HG02588 (cell line): Measurements from ENCODE around the gene EVC.
"Not testable (repeated sequence)": the region's sequence is repeated elsewhere in the genome, so short reads cannot be mapped to it uniquely, and the experiment has no call there.

ENCODE experiments used
- ATAC-seq: cut with Tn5 transposase; IDR thresholded peaks from one replicate; pipeline ENCODE4 v1.9.1; 2021; ENCODE audit warnings: mild to moderate bottlenecking, moderate library complexity; ENCODE audit not compliant: unreplicated experiment

EVC gene

GRCh38 chr4:5809216-5809776, 98.3 kb downstream of the EVC start:
- ATAC-seq: no peak

- ATAC-seq: no peak
Measured at GRCh38 chr4:5810151-5810550, 99.2 kb downstream of the EVC start.

GRCh38 chr4:5810770-5811430, 99.9 kb downstream of the EVC start:
- ATAC-seq: no peak

DNA sequence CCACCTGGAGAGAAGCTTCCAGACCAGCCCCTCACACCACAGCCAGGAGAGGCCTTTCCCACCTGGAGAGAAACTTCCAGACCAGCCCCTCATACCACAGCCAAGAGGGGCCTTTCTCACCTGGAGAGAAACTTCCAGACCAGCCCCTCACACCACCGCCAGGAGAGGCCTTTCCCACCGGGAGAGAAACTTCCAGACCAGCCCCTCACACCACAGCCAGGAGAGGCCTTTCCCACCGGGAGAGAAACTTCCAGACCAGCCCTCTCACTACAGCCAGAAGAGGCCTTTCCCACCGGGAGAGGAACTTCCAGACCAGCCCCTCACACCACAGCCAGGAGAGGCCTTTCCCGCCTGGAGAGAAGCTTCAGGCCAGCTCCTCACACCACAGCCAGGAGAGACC, 101.1 kb downstream of the EVC start:
- not testable (repeated sequence) for ATAC-seq

- ATAC-seq: no peak
Measured at GRCh38 chr4:5812506-5813229, 101.7 kb downstream of the EVC start.

- ATAC-seq: no peak
Measured at GRCh38 chr4:5813882-5814255, 102.9 kb downstream of the EVC start.

DNA sequence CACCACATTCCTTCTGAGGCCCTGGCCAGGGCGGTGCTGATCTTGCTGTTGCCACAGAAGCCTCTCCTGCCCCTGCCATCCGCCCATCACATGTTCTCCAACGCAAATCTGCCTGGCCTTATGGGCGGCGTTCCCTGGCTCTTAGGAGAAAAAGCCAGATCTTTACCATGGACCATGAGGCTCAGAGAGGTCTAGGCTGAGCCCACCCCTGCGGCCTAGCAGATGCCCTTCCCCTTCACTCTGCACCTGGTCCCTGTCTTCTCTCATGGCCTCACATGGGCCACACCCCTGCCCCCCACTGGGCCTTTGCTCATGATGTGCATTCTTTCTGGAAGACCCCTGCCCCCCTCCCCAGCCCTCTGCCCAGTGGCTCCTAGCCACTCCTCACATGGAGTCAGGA, 103.4 kb downstream of the EVC start:
- no peak for ATAC-seq

DNA sequence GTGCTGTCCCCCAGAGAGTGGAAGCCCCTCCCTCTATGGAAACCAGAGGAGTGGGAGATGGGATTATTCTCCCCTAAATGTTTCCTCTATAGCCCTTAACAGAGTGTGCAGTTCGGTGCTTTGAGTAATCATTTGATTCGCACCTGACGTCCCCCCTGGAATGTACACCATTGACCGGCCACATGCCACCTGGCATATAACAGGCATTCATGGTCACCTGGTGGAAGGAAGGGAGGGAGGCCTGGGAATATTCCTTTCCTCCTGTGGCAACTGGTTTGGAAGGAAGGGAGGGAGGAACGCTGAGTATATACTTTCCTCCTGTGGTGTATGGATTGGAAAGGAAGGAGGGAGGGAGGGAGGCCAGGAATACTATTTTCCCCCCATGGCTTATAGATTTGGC, 104.6 kb downstream of the EVC start:
- no peak for ATAC-seq

GRCh38 chr4:5816101-5816500, 105.1 kb downstream of the EVC start:
- no peak for ATAC-seq

- no peak for ATAC-seq
Measured at GRCh38 chr4:5816851-5817375, 105.9 kb downstream of the EVC start.

GRCh38 chr4:5821665-5822358, 110.8 kb downstream of the EVC start:
- ATAC-seq: no peak

GRCh38 chr4:5822619-5823018, 111.6 kb downstream of the EVC start:
- no peak for ATAC-seq

- ATAC-seq: no peak
Measured at GRCh38 chr4:5823542-5824211, 112.7 kb downstream of the EVC start.

- ATAC-seq: no peak
Measured at GRCh38 chr4:5824227-5824626, 113.2 kb downstream of the EVC start.

DNA sequence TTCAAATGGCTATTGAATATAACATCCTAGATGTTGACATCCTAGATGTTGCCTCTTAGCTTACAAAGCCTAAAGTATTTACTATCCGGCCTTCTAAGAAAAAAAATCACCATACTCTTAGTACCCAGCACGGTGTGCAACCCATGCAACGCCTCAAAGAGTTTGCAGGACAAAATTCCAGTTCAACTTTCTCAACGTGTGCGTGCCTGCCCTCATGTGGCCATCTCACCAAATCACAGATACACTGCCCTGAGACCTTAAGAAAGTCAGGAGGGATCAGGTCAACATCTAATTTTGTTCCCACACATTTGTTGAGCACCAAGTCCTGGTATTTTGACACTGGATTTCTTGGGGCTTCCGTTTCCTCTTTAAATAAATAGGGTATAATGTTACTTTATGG, 113.6 kb downstream of the EVC start:
- ATAC-seq: no peak

DNA sequence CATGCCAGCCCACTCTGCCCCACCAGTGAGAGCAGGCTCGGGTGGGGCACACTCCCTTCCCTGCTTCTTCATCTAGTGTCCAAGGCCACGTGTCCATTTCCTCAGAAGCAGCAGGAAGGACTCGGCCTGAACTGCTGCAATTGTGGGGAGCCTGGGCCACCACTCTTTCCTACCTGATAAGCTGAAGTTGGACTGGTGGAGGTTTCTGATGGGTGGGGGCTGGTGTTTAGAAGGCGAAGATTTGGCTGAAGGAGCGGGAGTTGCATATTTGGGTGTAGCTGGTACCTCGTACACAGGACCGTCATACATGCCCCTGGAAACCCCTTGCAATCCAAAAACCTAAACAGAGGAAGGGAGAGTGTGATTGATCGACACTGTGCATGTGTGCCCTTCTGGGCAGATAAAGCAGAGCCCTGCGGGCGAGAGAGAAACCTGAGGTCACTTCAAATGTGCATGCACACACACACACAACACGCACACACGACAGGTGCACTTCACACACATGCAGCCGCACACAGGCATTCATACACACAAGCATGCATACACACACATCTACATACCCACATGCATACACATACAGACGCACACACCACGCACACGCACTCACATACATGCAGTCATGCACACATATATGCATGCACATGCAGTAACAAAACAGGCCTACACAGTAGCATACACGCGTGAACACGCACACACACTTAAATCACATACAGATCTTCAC, 114.5 kb downstream of the EVC start:
- ATAC-seq: no peak

DNA sequence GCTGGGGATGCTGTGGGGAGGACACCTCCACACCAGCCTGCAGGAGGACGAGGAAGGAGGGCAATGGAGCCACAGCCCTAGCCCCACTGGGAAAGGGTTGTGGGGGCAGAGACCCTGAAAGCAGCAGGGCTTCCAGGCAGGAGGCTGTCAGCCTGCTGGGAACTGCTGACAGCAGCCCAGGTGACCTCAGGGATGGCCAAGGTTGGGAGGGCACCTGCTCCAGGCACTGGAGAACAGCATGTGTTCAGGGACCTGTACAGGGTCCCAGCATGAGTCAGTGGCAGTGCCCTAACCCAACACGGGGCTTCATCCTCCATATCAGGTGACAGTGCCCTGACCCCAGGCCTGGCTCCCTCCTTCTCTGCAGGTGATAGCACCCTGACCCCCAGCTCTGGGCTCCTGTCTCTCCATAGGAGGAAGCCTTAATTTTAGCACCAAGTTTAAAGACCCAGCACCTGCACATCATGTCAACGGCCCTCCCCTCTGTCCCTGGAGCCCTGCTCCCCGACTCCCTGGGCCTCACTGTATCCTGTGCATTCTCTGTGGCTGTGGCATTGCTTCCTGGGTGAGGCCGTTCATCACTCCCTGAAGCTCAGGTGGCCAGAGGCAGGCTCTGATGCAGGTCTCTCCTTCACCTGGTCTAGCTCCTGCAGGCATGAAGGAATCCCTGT, 115.6 kb downstream of the EVC start:
- ATAC-seq: no peak

DNA sequence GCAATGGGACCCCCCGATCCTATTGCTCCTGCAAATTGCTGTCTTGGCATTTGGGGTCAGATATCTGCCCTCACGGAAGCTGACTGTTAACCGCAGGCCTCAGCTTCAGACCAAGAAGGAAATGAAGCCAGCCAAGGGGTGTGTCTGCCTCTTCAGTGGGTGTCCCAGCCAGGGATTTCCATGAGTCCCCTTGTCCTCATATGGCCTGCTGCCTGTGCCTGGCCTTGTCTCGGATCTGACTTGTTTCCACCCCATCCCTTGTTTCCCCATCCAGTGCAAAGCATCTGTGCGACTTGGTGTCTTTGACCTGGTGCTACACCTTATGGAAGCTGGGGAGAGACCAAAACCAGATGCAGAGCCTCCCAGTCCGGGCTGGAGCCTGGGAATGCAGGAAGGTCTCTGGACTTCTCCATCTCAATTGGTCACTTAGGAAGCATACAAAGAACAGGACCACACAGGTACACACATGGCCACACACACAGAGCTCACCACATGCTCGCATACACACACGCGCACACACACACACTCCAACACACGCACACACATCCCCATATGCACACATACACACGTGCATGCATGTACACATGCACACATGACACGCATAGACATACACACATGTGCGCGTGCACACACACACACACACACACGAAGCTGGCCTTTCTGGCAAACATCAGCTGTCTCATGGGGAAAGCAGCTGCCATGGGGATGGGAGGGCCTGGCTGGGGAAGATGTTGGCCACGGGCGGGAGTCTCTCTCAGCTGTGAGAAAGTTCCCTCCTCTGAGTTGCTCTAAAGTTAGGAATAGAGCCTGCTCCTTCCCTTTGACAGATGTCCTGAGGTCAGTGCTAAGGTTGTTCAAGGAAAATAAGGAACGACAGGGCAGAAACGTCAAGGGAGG, 116.4 kb downstream of the EVC start:
- no peak for ATAC-seq

GRCh38 chr4:5828005-5828391, 117.0 kb downstream of the EVC start:
- ATAC-seq: no peak
